AG09319 (cell line): Measurements from ENCODE around the gene PARD3B.

Experiments
- DNase-seq: peaks from one replicate; pipeline ENCODE4 v3.0.0-alpha.2; 2010; ENCODE audit warnings: low read depth; ENCODE audit errors: extremely low read depth
- CTCF ChIP-seq: IDR thresholded peaks from 2 replicates; pipeline ENCODE4 v1.5.1; 2011; ENCODE audit warnings: low read depth, mild to moderate bottlenecking, inconsistent platforms, low read length, moderate library complexity

The PARD3B gene

GRCh38 chr2:204947405-204947804 lies 402.1 kb downstream of the PARD3B start:
- DNase-seq = no peak
- no peak for TF ChIP-seq CTCF

- DNase-seq = no peak
- TF ChIP-seq CTCF = no peak
Measured at GRCh38 chr2:204948024-204948763, 402.9 kb downstream of the PARD3B start.

GRCh38 chr2:204948822-204949221 lies 403.5 kb downstream of the PARD3B start:
- no peak for DNase-seq
- TF ChIP-seq CTCF = no peak

GRCh38 chr2:204950695-204951346 lies 405.5 kb downstream of the PARD3B start:
- no peak for TF ChIP-seq CTCF
- no peak for DNase-seq

GRCh38 chr2:204958371-204958770 lies 413.1 kb downstream of the PARD3B start:
- TF ChIP-seq CTCF = no peak
- DNase-seq = no peak

- TF ChIP-seq CTCF = no peak
- no peak for DNase-seq
Measured at GRCh38 chr2:204964414-204964813, 419.1 kb downstream of the PARD3B start.

- DNase-seq = no peak
- TF ChIP-seq CTCF = no peak
Measured at GRCh38 chr2:204966245-204966644, 421.0 kb downstream of the PARD3B start.
